ENCODE data around the gene PPP1R12B. TPM values are rescaled to one million over a fixed set of nuclear protein-coding genes. Genes with fewer than 3 reads are reported as not detected.
"Not testable (repeated sequence)": the region's sequence is repeated elsewhere in the genome, so short reads cannot be mapped to it uniquely, and the experiment has no call there.

PPP1R12B gene
- total RNA-seq, 4 donors from 2014 or later: 20.6 to 120 (median 36.9) TPM

GRCh38 chr1:202498542-202498941, 150.0 kb downstream of the PPP1R12B start:
- no peak for DNase-seq
- no peaks in the 10 kb centered on the region for H3K9me3 ChIP-seq
- H3K36me3 ChIP-seq: peaks cover 6 to 53% (median 9%) of the 10 kb centered on the region in 3 donors
- intact Hi-C loops (cut with DNase I): loop anchor here (10.0 kb wide), 1 partner anchor 96 kb away; no protein-coding TSS in a partner anchor
- H3K4me3 ChIP-seq: no peak overlapping the region
- TF ChIP-seq POLR2A (IDR thresholded peaks at IDR 0.05) (no peak), CTCF (IDR thresholded peaks at IDR 0.05) (no peak)
- H3K27me3 ChIP-seq: no peaks in the 10 kb centered on the region
- no peak overlapping the region for H3K27ac ChIP-seq
- no peaks in the 10 kb centered on the region for H3K4me1 ChIP-seq
- WGBS, 2 donors: 95 to 100% methylated on average over 1 of the region's 1 CpG

DNA sequence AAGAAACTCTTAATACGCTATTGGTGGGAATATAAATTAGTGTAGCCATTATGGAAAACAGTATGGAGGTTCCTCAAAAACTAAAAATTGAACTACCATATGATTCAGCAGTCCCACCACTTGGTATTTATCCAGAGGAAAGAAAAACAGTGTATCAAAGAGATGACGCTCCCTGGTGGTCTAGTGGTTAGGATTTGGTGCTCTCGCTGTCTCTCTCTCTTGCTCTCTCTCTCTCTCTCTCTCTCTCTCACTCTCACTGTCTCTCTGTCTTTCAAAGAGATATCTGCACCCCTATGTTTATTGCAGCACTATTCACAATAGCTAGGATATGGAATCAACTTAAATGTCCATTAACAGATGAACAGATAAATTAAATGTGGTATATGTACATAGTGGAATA, 151.5 kb downstream of the PPP1R12B start:
- not testable (repeated sequence) for H3K9me3 ChIP-seq, H3K4me1 ChIP-seq, H3K27me3 ChIP-seq, DNase-seq, H3K27ac ChIP-seq, H3K4me3 ChIP-seq
- intact Hi-C loops (cut with DNase I): loop anchor here (10.0 kb wide), 1 partner anchor 95 kb away; no protein-coding TSS in a partner anchor
- H3K36me3 ChIP-seq: peaks cover 6 to 51% (median 9%) of the 10 kb centered on the region in 3 donors
- WGBS, 2 donors: 86% methylated on average over 3 of the region's 3 CpGs

GRCh38 chr1:202501281-202501680, 152.8 kb downstream of the PPP1R12B start:
- no peak overlapping the region for H3K4me3 ChIP-seq
- H3K36me3 ChIP-seq: peaks cover 0 to 38% (median 0%) of the 10 kb centered on the region in 3 donors
- no peaks in the 10 kb centered on the region for H3K27me3 ChIP-seq
- whole genome bisulfite sequencing, 2 donors: 46 to 48% methylated on average over 2 of the region's 2 CpGs
- peak; percentile 22 to 62 (median 47) for TF ChIP-seq CTCF (IDR thresholded peaks at IDR 0.05)
- TF ChIP-seq POLR2A (IDR thresholded peaks at IDR 0.05): no peak
- no peak overlapping the region for H3K27ac ChIP-seq
- intact Hi-C loops (cut with DNase I): no loop called here
- peaks cover 0 to 7% (median 0%) of the 10 kb centered on the region in 3 donors for H3K4me1 ChIP-seq
- H3K9me3 ChIP-seq: no peaks in the 10 kb centered on the region
- no peak for DNase-seq

GRCh38 chr1:202505356-202505755, 156.9 kb downstream of the PPP1R12B start:
- Histone ChIP-seq H3K27ac (peak overlapping the region; percentile 36 to 79 (median 74)), H3K4me1 (peaks cover 0 to 11% (median 0%) of the 10 kb centered on the region in 3 donors), H3K9me3 (no peaks in the 10 kb centered on the region), H3K36me3 (peaks cover 0 to 18% (median 0%) of the 10 kb centered on the region in 3 donors), H3K27me3 (no peaks in the 10 kb centered on the region), H3K4me3 (no peak overlapping the region)
- 30 to 32% methylated on average over 4 of the region's 4 CpGs for WGBS, 2 donors
- no peak for TF ChIP-seq POLR2A (IDR thresholded peaks at IDR 0.05)
- no peak for TF ChIP-seq CTCF (IDR thresholded peaks at IDR 0.05)
- intact Hi-C loops (cut with DNase I): no loop called here
- no peak for DNase-seq

DNA sequence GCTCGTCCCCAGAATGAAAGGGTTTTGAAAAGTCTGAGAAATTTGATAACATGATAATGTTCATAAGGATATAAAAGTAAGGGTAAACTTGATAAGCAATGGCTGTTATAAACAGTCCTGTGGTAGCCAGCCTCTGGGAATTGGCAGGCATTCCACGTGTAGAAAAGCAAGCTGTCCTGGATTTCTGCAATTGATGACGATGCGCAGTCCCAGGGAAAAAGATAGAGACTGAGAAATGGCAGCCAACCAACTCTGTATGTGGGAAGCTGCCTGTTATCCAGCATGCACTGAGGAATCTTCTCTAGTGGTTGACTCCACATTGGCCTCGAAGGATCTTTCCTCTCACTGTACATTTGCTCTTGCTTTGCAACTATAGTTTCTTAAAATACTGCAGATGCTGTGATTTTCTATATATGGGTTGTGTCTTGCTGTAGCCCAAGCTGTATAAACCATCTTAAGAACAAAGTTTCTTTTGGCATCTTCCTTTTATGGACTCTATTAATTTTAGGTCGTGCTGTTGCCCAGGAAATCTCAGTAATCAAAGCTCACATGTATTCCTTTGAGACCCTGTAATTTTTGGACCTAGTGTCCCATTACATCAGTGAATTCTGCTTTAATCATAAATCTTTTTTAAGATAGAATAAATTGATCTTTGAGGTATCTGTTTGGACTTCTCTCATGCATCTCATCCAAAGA, 157.5 kb downstream of the PPP1R12B start:
- WGBS, 2 donors: 61% methylated on average over 6 of the region's 6 CpGs
- H3K4me1 ChIP-seq: peaks cover 0 to 11% (median 0%) of the 10 kb centered on the region in 3 donors
- H3K27ac ChIP-seq: peak overlapping the region in 3 of 4 donors; percentile 71 to 79 (median 76)
- intact Hi-C loops (cut with DNase I); H3K9me3 ChIP-seq; DNase-seq; H3K27me3 ChIP-seq: not testable (repeated sequence)
- peak overlapping the region in 1 of 4 donors; percentile 30 for H3K4me3 ChIP-seq
- peaks cover 0 to 18% (median 0%) of the 10 kb centered on the region in 3 donors for H3K36me3 ChIP-seq

DNA sequence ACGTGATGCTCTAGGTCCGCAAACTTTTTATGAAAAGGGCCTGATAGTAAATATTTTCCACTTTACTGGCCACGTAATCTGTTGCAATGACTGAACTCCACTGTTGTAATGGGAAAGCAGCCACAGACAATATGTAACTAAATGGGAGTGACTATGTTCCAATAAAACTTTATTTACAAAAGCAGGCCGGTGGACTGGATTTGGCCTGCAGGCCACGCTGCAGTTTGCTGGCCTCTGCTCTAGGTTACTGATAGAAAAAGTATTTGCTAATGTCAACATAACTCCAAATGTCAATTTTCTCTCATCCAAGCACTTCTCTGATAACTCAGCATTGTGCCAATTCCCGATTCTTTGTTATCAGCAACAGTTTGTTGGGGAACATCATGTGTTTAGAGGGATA, 160.4 kb downstream of the PPP1R12B start:
- H3K27me3 ChIP-seq; H3K4me3 ChIP-seq; H3K36me3 ChIP-seq; H3K9me3 ChIP-seq; DNase-seq; H3K27ac ChIP-seq; intact Hi-C loops (cut with DNase I): not testable (repeated sequence)
- peaks cover 0 to 11% (median 0%) of the 10 kb centered on the region in 3 donors for H3K4me1 ChIP-seq
- 67 to 88% methylated on average over 6 of the region's 6 CpGs for WGBS, 2 donors

DNA sequence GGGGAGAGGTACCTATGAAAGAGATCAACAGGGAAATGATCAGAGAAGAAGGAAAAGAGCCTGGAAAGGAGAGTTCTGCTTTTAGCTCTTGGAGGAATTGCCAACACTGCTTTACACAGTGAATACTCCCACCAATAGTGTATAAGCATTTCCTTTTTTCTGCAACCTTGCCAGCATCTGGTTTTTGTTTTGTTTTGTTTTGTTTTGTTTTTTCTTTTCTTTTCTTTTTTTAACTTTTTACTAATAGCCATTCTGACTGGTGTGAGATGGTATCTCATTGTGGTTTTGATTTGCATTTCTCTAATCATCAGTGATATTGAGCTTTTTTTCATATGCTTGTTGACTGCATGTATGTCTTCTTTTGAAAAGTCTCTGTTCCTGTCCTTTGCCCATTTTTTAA, 165.4 kb downstream of the PPP1R12B start:
- H3K4me1 ChIP-seq, H3K27me3 ChIP-seq, H3K9me3 ChIP-seq, DNase-seq, H3K36me3 ChIP-seq, H3K4me3 ChIP-seq, H3K27ac ChIP-seq: not testable (repeated sequence)
- intact Hi-C loops (cut with DNase I): loop anchor here (5.0 kb wide), 1 partner anchor 53 kb away; no protein-coding TSS in a partner anchor
